ENCODE results near the gene RBM43.

RBM43 gene

GRCh38 chr2:151206446-151206968 is 55.2 kb downstream of the RBM43 start:
- no peak for DNase-seq

- DNase-seq, result no peak
These were observed 56.1 kb downstream of the RBM43 start for GRCh38 chr2:151205571-151205970.

- no peak for DNase-seq
These were observed 56.9 kb downstream of the RBM43 start for GRCh38 chr2:151204756-151205155.

- DNase-seq, result no peak
These were observed 60.8 kb downstream of the RBM43 start for GRCh38 chr2:151200844-151201243.

- DNase-seq, result no peak
These were observed 61.4 kb downstream of the RBM43 start for GRCh38 chr2:151200277-151200676.

- DNase-seq, result no peak
These were observed 63.0 kb downstream of the RBM43 start for GRCh38 chr2:151198645-151199044.

All from NCI-H1930 (cell line).